Measurements from ENCODE around the gene DDTL. TPM values are rescaled to one million over a fixed set of nuclear protein-coding genes. Genes with fewer than 3 reads are reported as not detected.

DDTL gene
- total and polyA plus RNA-seq, 2 donors (not counting 3 experiments of a cell fraction or from before 2014, with no cell fraction given): 0.57 to 2.7 TPM

DNA sequence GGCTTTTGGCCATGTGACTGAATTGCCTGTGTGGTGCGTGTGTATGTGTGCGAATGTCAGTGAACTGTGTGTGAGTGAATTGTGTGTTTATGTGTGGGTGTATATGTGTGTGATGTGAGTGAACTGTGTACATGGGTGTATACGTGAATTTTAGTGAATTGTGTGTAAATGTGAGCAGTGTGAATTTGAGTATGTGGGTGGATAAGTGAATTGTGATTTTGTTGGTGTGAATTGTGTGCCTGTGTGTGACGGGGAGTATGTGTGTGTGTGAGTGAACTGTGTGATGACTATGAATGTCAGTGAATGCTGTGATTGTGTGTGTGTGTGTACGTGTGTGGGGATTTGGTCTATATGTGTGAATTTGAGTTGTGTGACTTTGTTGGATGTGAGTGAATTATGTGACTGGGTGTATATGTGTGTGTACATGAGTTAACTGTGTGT lies 3.5 kb downstream of the DDTL start:
- dilution Hi-C loops (cut with MboI; ENCODE audit: extremely low pct_ligation_motif_present, low sequenced_read_pairs) (no loop called here), intact Hi-C loops (cut with micrococcal nuclease) (no loop called here)
- no peak for FAIRE-seq
- no peak overlapping the region for H3K9ac ChIP-seq (replicated peaks; ENCODE audit: extremely low read depth, insufficient read depth, low read length)
- DNase-seq (ENCODE audit: low read depth, low spot score): no peak
- H2AFZ ChIP-seq (ENCODE audit: low read depth, low read length): no peak overlapping the region
- ChIA-PET CTCF (no interaction called here), POLR2A (no interaction called here)
- no peaks in the 10 kb centered on the region for H3K4me1 ChIP-seq (ENCODE audit: control insufficient read depth, extremely low read depth, insufficient read depth, low read length)
- no TSS peak for BruUV-seq (replicated peaks)
- H3K79me2 ChIP-seq (ENCODE audit: control insufficient read depth, insufficient read depth, low read length): peaks cover 13% of the 10 kb centered on the region
- peaks cover 2 to 16% of the 10 kb centered on the region in 2 experiments for H3K36me3 ChIP-seq (ENCODE audit: control insufficient read depth in 2 of 2, extremely low read depth in 1 of 2, insufficient read depth in 2 of 2, low read length in 2 of 2)
- H3K27ac ChIP-seq (ENCODE audit: insufficient read depth, low read depth, low read length): no peak overlapping the region
- H3K9me3 ChIP-seq (replicated peaks; ENCODE audit: control insufficient read depth, insufficient read depth, low read length): no peaks in the 10 kb centered on the region
- no peaks in the 10 kb centered on the region for H4K20me1 ChIP-seq (replicated peaks; ENCODE audit: control insufficient read depth, extremely low read depth, insufficient read depth, low read length)
- no peak for TF ChIP-seq GATA2 (IDR thresholded peaks at IDR 0.05; ENCODE audit: insufficient read depth, insufficient read length, low read depth, low read length)
- TF ChIP-seq JUN (IDR thresholded peaks at IDR 0.05; ENCODE audit: borderline replicate concordance, insufficient read depth, insufficient read length, low read depth): no peak
- TF ChIP-seq, protein P1, sequence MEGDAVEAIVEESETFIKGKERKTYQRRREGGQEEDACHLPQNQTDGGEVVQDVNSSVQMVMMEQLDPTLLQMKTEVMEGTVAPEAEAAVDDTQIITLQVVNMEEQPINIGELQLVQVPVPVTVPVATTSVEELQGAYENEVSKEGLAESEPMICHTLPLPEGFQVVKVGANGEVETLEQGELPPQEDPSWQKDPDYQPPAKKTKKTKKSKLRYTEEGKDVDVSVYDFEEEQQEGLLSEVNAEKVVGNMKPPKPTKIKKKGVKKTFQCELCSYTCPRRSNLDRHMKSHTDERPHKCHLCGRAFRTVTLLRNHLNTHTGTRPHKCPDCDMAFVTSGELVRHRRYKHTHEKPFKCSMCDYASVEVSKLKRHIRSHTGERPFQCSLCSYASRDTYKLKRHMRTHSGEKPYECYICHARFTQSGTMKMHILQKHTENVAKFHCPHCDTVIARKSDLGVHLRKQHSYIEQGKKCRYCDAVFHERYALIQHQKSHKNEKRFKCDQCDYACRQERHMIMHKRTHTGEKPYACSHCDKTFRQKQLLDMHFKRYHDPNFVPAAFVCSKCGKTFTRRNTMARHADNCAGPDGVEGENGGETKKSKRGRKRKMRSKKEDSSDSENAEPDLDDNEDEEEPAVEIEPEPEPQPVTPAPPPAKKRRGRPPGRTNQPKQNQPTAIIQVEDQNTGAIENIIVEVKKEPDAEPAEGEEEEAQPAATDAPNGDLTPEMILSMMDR (IDR thresholded peaks at IDR 0.05; ENCODE audit: extremely low read depth in 1 of 2, insufficient read depth in 1 of 2, low read depth in 1 of 2, low read length in 2 of 2): no peak
- no peak for TF ChIP-seq FOS (IDR thresholded peaks at IDR 0.05; ENCODE audit: borderline replicate concordance, insufficient read depth, low read length)
- no peak for TF ChIP-seq EZH2 (IDR thresholded peaks at IDR 0.05; ENCODE audit: borderline replicate concordance, low read depth, low read length, severe bottlenecking)
- TF ChIP-seq POLR2A (IDR thresholded peaks at IDR 0.05; ENCODE audit: low read depth, low read length): no peak
- no peak for TF ChIP-seq POLR2AphosphoS5 (IDR thresholded peaks at IDR 0.05; ENCODE audit: insufficient read depth, low read depth, low read length)
- no peak for TF ChIP-seq MYC (IDR thresholded peaks at IDR 0.05; ENCODE audit: low read depth, low read length)
- TF ChIP-seq, protein P2, sequence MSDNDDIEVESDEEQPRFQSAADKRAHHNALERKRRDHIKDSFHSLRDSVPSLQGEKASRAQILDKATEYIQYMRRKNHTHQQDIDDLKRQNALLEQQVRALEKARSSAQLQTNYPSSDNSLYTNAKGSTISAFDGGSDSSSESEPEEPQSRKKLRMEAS (IDR thresholded peaks at IDR 0.05; ENCODE audit: insufficient read depth, insufficient read length): no peak
- no peaks in the 10 kb centered on the region for H3K27me3 ChIP-seq (ENCODE audit: control insufficient read depth in 2 of 2, insufficient read depth in 2 of 2, low read length in 2 of 2)
- H3K4me2 ChIP-seq (ENCODE audit: insufficient read depth, low read length): no peak overlapping the region
- H3K9me1 ChIP-seq (replicated peaks; ENCODE audit: control insufficient read depth, extremely low read depth, insufficient read depth, low read length): no peaks in the 10 kb centered on the region
- no peak overlapping the region for H3K4me3 ChIP-seq (replicated peaks in 1 of 3; ENCODE audit: insufficient read depth in 1 of 3, low read depth in 1 of 3, low read length in 3 of 3)
